Right atrium auricular region (tissue), 2 donors: ENCODE results near the gene APOBEC3G. TPM values are rescaled to one million over a fixed set of nuclear protein-coding genes. Genes with fewer than 3 reads are reported as not detected.

ENCODE experiments used
- DNase-seq: peaks from one replicate; pipeline ENCODE4 v3.0.0-alpha.2; 2019; ENCODE audit warnings: low spot score
- H3K27ac ChIP-seq, 2 donors: fragments of 200-600 bp; sonication (generic); 1 replicate in 1 of 2; 2 replicates in 1 of 2; pipeline ENCODE4 v1.5.1; 2016 to 2019
- H3K27me3 ChIP-seq, 2 donors: fragments of 200-600 bp; sonication (generic); one replicate each; pipeline versions ENCODE4 v1.5.1 to v1.6.0; 2017 to 2019
- H3K36me3 ChIP-seq: fragments of 200-600 bp; sonication (generic); one replicate; pipeline ENCODE4 v1.5.1; 2016
- H3K4me1 ChIP-seq, 2 donors: fragments of 200-600 bp; sonication (generic); one replicate each; pipeline versions ENCODE4 v1.5.1 to v1.6.0; 2017 to 2019
- H3K4me3 ChIP-seq, 2 donors: fragments of 200-600 bp; sonication (generic); 1 replicate in 1 of 2; 2 replicates in 1 of 2; pipeline ENCODE4 v1.5.1; 2017 to 2019; ENCODE audit warnings: mild to moderate bottlenecking in 1 of 2, moderate library complexity in 1 of 2
- H3K9me3 ChIP-seq, 2 donors: fragments of 200-600 bp; sonication (generic); one replicate each; pipeline ENCODE4 v1.5.1; 2019
- CTCF ChIP-seq, 2 donors: fragments of 200-600 bp; sonication (generic); IDR thresholded peaks; one replicate each; pipeline ENCODE4 v1.5.1; 2019; ENCODE audit warnings: antibody characterized with exemption in 2 of 2
- total RNA-seq, 2 donors: library from RNA; depleted of rRNA; stranded (reverse); fragments of >200 nt; gene quantifications; one replicate each; pipeline ENCODE4 v1.1.0, GENCODE V29; 2016

Gene APOBEC3G
- total RNA-seq, 2 donors from 2014 or later, result 2.5 to 3.2 TPM

GRCh38 chr22:39120983-39121382, 43.9 kb downstream of the APOBEC3G start:
- TF ChIP-seq CTCF (IDR thresholded peaks at IDR 0.05), result no peak
- H3K27ac ChIP-seq, result no peak overlapping the region
- H3K27me3 ChIP-seq, result no peaks in the 10 kb centered on the region
- no peaks in the 10 kb centered on the region for H3K9me3 ChIP-seq
- DNase-seq, result no peak
- H3K36me3 ChIP-seq, result no peaks in the 10 kb centered on the region
- H3K4me3 ChIP-seq, result no peak overlapping the region
- H3K4me1 ChIP-seq, result peaks cover 0 to 8% of the 10 kb centered on the region in 2 donors

- no peaks in the 10 kb centered on the region for H3K27me3 ChIP-seq
- peaks cover 0 to 8% of the 10 kb centered on the region in 2 donors for H3K4me1 ChIP-seq
- no peaks in the 10 kb centered on the region for H3K9me3 ChIP-seq
- no peak for DNase-seq
- H3K36me3 ChIP-seq, result no peaks in the 10 kb centered on the region
- TF ChIP-seq CTCF (IDR thresholded peaks at IDR 0.05), result no peak
- H3K27ac ChIP-seq, result no peak overlapping the region
- H3K4me3 ChIP-seq, result no peak overlapping the region
These were observed 45.8 kb downstream of the APOBEC3G start for GRCh38 chr22:39122772-39123470.

- no peak overlapping the region for H3K27ac ChIP-seq
- DNase-seq, result no peak
- H3K9me3 ChIP-seq, result no peaks in the 10 kb centered on the region
- H3K4me1 ChIP-seq, result peaks cover 0 to 8% of the 10 kb centered on the region in 2 donors
- no peak overlapping the region for H3K4me3 ChIP-seq
- H3K27me3 ChIP-seq, result no peaks in the 10 kb centered on the region
- H3K36me3 ChIP-seq, result no peaks in the 10 kb centered on the region
- no peak for TF ChIP-seq CTCF (IDR thresholded peaks at IDR 0.05)
These were observed 46.9 kb downstream of the APOBEC3G start for GRCh38 chr22:39123751-39124581.

GRCh38 chr22:39125622-39126021, 48.5 kb downstream of the APOBEC3G start:
- H3K36me3 ChIP-seq, result no peaks in the 10 kb centered on the region
- no peaks in the 10 kb centered on the region for H3K9me3 ChIP-seq
- no peaks in the 10 kb centered on the region for H3K27me3 ChIP-seq
- peaks cover 0 to 13% of the 10 kb centered on the region in 2 donors for H3K4me1 ChIP-seq
- no peak for DNase-seq
- H3K27ac ChIP-seq, result no peak overlapping the region
- TF ChIP-seq CTCF (IDR thresholded peaks at IDR 0.05), result no peak
- H3K4me3 ChIP-seq, result no peak overlapping the region

- H3K27me3 ChIP-seq, result no peaks in the 10 kb centered on the region
- no peak overlapping the region for H3K27ac ChIP-seq
- no peak for DNase-seq
- no peak overlapping the region for H3K4me3 ChIP-seq
- H3K36me3 ChIP-seq, result peaks cover 12% of the 10 kb centered on the region
- TF ChIP-seq CTCF (IDR thresholded peaks at IDR 0.05), result no peak
- no peaks in the 10 kb centered on the region for H3K9me3 ChIP-seq
- H3K4me1 ChIP-seq, result peaks cover 0 to 26% of the 10 kb centered on the region in 2 donors
These were observed 51.4 kb downstream of the APOBEC3G start for GRCh38 chr22:39128508-39128907.
